HG02938 (cell line): ENCODE measurements around the gene B4GALNT3.
"Not testable (repeated sequence)": the region's sequence is repeated elsewhere in the genome, so short reads cannot be mapped to it uniquely, and the experiment has no call there.

ENCODE experiments used
- ATAC-seq: cut with Tn5 transposase; IDR thresholded peaks from one replicate; pipeline ENCODE4 v1.9.1; 2021; ENCODE audit warnings: mild to moderate bottlenecking, moderate library complexity; ENCODE audit not compliant: unreplicated experiment

B4GALNT3 gene

GRCh38 chr12:571795-572531 lies 112.2 kb downstream of the B4GALNT3 start:
- ATAC-seq: no peak

DNA sequence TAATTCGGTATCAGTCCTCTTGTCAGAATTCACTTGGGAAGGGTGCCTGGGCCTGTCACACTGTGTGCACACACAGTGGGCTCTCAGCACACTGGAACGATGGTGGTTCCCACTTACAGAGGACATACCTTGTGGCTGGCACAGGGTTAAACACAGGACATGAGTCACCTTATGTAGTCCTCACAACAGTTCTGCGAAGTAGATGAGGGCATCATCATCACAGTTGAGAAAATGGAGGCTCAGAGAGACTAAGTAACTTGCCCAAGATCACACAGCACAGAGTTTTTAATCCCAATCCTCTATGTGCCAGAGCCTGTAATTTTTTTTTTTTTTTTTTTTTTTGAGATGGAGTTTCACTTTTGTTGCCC lies 112.8 kb downstream of the B4GALNT3 start:
- ATAC-seq: no peak

- no peak for ATAC-seq
Measured at GRCh38 chr12:573232-573631, 113.5 kb downstream of the B4GALNT3 start.

GRCh38 chr12:574475-575128 lies 114.9 kb downstream of the B4GALNT3 start:
- no peak for ATAC-seq

DNA sequence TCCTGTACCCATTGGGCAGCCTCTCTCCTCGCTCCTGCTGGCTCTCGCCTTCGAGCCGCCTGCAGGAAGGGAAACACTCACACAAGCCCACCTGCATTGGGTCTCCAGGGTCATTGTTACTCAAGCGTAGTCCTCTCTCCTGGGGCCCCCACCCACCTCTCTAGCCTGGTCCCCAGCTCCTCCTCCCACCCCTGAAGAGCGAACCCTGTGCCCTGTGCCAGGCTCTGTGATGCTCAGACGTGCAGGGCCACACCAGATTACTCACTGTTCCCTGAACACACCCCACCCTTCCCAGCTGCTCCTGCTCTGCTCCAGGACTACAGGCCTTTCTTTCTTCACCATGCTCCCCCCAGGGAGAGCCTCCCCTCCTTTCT lies 115.4 kb downstream of the B4GALNT3 start:
- ATAC-seq: no peak

GRCh38 chr12:575948-576614 lies 116.3 kb downstream of the B4GALNT3 start:
- no peak for ATAC-seq

DNA sequence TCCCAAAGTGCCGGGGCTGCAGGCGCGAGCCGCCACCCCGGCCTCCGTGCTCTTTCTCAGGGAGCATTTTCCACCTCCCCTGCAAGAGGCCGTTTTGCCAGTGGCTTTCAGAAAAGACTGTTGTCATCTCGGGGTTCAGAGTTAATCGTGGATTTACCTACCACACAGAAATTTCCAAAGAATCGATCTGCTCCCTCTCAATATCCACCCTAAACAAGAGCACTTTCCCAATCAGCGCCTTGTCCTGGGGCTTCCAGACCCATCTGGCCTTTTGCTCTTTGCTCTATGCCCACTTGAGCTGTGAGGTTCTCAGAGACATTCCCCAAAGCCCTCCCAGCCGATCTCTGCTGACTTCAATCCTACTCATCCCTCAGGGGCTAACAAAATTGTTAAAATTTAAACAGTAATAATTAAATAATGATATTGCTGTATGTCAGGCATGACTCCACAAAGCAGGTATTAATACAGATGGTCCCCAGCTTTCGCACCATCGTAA lies 116.9 kb downstream of the B4GALNT3 start:
- no peak for ATAC-seq

DNA sequence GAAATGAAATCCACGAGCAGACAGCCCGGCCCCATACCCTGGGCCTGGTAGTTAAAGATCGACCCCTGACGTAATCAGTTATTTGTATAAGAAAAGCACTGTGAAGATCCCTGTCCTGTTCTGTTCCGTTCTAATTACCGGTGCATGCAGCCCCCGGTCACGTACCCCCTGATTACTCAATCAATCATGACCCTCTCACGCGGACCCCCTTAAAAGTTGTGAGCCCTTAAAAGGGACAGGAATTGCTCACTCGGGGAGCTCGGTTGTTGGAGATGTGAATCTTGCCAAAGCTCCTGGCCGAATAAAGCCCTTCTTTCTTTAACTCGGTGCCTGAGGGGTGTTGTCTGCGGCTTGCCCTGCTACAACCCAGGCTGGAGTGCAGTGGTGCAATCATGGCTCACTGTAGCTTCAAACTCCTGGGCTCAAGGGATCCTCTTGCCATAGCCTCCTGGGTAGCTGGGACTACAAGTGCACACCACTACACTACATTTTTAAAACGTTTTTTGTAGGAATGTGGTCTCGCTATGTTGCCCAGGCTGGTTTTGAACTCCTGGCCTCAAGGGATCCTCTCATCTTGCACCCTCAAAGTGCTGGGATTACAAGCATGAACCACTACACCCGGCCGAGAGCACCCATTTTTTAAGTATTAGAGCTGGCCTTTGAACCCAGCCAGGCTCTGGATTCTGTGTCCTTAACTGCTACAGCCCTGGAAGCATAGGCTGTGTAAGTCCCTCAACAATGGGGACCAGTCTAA lies 118.4 kb downstream of the B4GALNT3 start:
- not testable (repeated sequence) for ATAC-seq

DNA sequence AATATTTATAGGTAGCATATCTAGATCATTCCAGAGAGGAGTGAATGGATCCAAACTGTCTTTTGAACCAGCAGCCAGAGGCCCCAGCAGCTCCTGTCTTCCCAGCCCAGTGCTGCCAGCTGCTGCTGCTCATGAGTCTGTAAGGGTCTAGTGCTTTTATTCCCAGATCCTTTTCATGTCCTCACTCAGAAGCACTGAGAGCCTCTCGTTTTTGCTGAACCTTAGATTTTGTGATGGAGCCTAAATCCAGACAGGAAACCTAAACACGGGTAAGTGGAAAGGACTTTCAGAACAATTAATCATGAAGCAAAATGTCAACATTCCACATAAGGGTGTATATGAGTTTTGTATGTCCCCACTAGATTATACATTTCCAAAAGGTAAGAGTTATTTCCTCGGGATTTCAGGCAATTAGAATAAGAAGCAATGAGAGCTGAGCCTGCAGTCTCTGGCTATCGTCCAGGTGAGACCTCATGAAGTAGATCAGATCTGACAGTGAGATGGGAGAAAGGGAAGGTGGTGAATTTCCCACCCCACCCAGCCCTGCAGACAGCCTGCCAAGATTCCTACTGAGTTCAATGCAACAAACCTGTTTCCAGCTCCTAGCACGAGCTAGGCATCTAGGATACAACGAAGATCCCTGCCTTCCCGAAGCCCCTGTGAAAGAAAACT lies 119.1 kb downstream of the B4GALNT3 start:
- ATAC-seq: no peak

- no peak for ATAC-seq
Measured at GRCh38 chr12:579420-580110, 119.8 kb downstream of the B4GALNT3 start.

DNA sequence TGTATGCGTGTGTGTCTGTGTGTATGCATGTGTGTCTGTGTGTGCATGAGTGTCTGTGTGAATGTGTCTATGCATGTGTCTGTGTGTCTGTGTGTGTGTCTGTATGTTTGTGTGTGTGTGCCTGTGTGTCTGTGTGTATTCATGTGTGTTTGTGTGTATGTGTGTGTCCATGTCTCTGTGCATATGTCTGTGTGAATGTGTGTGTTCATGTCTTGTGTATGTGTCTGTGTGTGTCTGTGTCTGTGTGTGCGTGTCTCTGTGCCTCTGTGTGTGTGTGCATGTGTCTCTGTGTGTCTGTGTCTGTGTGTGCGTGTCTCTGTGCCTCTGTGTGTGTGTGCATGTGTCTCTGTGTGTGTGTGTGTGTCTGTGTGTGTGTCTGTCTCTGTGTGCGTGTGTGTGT lies 121.1 kb downstream of the B4GALNT3 start:
- ATAC-seq: no peak

GRCh38 chr12:581321-581720 lies 121.6 kb downstream of the B4GALNT3 start:
- no peak for ATAC-seq

DNA sequence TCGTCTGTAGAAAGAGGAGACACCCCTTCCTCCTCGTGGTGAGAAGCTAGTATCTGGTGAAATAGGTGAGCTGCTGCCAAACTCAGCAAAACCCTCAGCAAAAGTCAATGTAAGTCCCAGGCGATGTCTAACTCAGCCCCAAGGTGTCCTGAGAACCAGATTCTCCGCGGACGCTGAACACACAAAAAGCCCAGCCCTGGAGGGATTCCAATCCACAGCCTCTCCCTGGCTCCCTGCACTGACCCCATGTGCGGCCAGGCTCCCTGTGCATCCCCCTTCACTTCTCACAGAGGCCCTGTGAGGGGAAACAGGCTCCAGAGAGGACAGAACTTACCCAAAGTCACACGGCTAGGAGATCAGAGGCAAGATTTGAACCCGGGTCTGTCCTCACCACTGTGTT lies 122.0 kb downstream of the B4GALNT3 start:
- ATAC-seq: no peak

GRCh38 chr12:583251-583869 lies 123.6 kb downstream of the B4GALNT3 start:
- no peak for ATAC-seq

- ATAC-seq: no peak
Measured at GRCh38 chr12:585062-586061, 125.6 kb downstream of the B4GALNT3 start.

DNA sequence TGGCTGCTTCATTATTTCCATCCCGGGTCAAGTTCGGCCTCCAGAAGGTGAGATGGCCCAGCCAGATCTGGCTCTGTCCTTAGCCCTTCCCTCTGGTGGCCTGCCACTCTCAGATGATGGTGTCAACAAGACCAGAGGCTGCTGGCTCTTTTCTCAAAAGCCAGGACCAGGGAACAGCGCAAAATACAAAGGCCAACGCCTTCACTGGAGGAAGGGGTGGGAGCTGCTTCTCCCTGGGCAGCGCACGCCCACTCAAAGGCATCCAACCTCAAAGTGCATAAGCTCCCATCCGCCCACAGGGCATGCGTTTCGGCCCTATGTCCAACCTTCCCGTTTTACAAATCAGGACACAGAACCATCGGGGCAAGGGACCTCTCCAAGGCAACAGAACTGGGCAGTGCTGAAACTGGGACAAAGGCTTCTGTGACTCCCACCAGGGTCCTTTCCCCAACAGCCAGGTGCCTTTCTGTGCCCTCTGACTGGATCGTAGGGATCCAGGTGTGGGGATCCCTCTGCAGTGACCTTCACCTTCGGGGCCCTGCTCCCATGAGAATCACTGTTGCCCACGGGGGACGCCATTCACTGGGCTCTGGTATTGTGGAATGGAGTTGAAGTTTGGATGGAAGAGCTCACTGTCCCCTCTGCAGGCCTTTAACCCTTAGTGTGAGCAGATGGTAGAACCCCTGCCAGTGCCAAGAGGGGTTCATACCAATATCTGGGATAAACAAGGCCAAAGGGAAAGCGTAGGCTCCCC lies 126.8 kb downstream of the B4GALNT3 start:
- ATAC-seq: no peak

- ATAC-seq: no peak
Measured at GRCh38 chr12:587132-588023, 127.6 kb downstream of the B4GALNT3 start.
